ENCODE results near the gene CUZD1. TPM values are rescaled to one million over a fixed set of nuclear protein-coding genes. Genes with fewer than 3 reads are reported as not detected.
A peak's percentile ranks its signal among the peaks of the same experiment; 100 is the strongest.
"Not testable (repeated sequence)": the region's sequence is repeated elsewhere in the genome, so short reads cannot be mapped to it uniquely, and the experiment has no call there.

Gene CUZD1
- polyA plus RNA-seq (ENCODE audit: insufficient read length in 4 of 4) = 1 to 10 TPM; 1.1 to 2.3 (median 1.5) TPM

- DNase-seq (ENCODE audit: low read depth in 4 of 4, low spot score in 3 of 4) = no peak
Observed at GRCh38 chr10:122845783-122846332, at the start of gene CUZD1. CUZD1 (minus strand) TSS chr10:122845857; CDS start chr10:122845843, 14 bp downstream.

GRCh38 chr10:122894261-122894944 is 48.7 kb upstream of the CUZD1 start:
- no peak for DNase-seq (ENCODE audit: low read depth in 4 of 4, low spot score in 3 of 4)

GRCh38 chr10:122884166-122884565 is 38.5 kb upstream of the CUZD1 start:
- no peak for DNase-seq (ENCODE audit: low read depth in 4 of 4, low spot score in 3 of 4)

GRCh38 chr10:122882766-122883165 is 37.1 kb upstream of the CUZD1 start:
- DNase-seq (ENCODE audit: low read depth in 4 of 4, low spot score in 3 of 4) = no peak

- DNase-seq (ENCODE audit: low read depth in 4 of 4, low spot score in 3 of 4) = peak; percentile 94 to 98 (median 96)
Observed at GRCh38 chr10:122879339-122880273, 33.9 kb upstream of the CUZD1 start, which contains the start of gene FAM24B. FAM24B (minus strand) TSS chr10:122879581; CDS start chr10:122850515, 29,066 bp downstream.

DNA sequence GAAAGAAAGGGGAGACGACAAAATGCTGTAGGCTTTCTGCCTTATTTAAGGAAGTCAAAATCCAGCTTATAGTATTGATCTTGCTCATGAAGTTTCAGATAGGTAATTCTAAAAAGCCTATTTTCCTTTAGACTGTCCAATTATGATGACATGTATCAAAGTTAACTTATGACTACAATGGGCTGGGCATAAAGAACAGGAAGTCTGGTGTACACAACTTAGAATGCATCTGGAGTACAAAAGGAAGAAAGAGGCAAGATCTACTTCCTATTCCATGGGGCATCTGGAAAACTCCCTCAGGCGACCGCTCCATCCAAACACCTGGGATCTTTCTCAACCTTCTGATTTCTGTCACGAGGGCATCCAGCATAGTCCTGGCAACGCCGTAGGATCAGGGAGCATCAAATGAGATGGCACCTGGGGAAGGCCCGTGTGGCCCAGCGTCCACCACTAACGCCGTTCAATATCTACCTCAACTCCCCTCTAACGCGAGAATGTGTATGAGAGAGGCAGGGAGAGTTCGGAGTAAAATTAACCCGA is 33.2 kb upstream of the CUZD1 start:
- no peak for DNase-seq (ENCODE audit: low read depth in 4 of 4, low spot score in 3 of 4)

- DNase-seq (ENCODE audit: low read depth in 4 of 4, low spot score in 3 of 4) = no peak
Observed at GRCh38 chr10:122877264-122877663, 31.6 kb upstream of the CUZD1 start.

- DNase-seq (ENCODE audit: low read depth in 4 of 4, low spot score in 3 of 4) = no peak
Observed at GRCh38 chr10:122876467-122876855, 30.8 kb upstream of the CUZD1 start.

GRCh38 chr10:122875843-122876466 is 30.3 kb upstream of the CUZD1 start:
- DNase-seq (ENCODE audit: low read depth in 4 of 4, low spot score in 3 of 4) = no peak

DNA sequence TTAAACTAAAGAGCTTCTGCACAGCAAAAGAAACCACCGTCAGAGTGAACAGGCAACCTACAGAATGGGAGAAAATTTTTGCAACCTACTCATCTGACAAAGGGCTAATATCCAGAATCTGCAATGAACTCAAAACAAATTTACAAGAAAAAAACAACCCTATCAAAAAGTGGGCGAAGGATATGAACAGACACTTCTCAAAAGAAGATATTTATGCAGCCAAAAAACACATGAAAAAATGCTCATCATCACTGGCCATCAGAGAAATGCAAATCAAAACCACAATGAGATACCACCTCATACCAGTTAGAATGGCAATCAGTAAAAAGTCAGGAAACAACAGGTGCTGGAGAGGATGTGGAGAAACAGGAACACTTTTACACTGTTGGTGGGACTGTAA is 26.3 kb upstream of the CUZD1 start:
- DNase-seq (ENCODE audit: low read depth in 4 of 4, low spot score in 3 of 4) = not testable (repeated sequence)

GRCh38 chr10:122868768-122869167 is 23.1 kb upstream of the CUZD1 start:
- not testable (repeated sequence) for DNase-seq (ENCODE audit: low read depth in 4 of 4, low spot score in 3 of 4)

DNA sequence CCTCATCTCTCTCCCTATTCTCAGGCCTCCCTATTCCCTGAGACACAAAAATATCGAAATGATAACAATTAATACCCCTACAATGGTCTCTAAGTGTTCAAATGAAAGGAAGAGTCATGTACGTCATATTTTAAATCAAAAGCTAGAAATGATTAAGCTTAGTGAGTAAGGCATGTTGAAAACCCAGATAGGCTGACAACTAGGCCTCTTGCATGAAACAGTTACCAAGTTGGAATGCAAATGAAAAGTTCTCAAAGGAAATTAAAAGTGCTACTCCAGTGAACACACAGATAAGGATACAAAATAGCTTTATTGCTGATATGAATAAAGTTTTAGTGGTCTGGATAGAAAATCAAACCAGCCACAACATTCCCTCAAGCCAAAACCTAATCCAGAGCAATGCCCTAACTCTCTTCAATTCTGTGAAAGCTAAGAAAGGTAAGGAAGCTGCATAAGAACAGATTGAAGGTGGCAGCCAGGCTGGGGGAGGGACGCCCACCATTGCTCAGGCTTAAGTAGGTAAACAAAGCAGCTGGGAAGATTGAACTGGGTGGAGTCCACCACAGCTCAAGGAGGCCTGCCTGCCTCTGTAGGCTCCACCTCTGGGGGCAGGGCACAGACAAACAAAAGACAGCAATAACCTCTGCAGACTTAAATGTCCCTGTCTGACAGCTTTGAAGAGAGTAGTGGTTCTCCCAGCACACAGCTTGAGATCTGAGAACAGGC is 21.3 kb upstream of the CUZD1 start:
- DNase-seq (ENCODE audit: low read depth in 4 of 4, low spot score in 3 of 4) = not testable (repeated sequence)

- DNase-seq (ENCODE audit: low read depth in 4 of 4, low spot score in 3 of 4) = no peak
Observed at GRCh38 chr10:122864901-122865300, 19.2 kb upstream of the CUZD1 start.

DNA sequence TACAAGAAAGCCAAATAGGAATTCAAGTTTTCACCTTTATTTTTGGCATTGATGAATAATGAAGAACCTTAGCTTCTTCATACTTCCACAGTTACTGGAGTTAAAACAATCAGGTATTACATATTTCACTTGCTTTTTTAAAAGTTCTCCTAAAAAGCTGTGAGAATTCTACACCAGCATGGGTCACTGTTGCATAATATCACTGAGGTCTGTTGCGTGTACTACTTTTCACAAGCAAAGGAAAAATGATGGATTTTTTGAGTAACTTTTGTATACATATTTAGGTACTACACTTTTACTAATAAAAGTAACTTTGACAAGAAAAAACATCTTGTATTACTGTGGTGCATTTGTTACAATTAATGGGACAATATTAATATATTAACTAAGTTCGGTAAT is 18.5 kb upstream of the CUZD1 start:
- DNase-seq (ENCODE audit: low read depth in 4 of 4, low spot score in 3 of 4) = no peak

DNA sequence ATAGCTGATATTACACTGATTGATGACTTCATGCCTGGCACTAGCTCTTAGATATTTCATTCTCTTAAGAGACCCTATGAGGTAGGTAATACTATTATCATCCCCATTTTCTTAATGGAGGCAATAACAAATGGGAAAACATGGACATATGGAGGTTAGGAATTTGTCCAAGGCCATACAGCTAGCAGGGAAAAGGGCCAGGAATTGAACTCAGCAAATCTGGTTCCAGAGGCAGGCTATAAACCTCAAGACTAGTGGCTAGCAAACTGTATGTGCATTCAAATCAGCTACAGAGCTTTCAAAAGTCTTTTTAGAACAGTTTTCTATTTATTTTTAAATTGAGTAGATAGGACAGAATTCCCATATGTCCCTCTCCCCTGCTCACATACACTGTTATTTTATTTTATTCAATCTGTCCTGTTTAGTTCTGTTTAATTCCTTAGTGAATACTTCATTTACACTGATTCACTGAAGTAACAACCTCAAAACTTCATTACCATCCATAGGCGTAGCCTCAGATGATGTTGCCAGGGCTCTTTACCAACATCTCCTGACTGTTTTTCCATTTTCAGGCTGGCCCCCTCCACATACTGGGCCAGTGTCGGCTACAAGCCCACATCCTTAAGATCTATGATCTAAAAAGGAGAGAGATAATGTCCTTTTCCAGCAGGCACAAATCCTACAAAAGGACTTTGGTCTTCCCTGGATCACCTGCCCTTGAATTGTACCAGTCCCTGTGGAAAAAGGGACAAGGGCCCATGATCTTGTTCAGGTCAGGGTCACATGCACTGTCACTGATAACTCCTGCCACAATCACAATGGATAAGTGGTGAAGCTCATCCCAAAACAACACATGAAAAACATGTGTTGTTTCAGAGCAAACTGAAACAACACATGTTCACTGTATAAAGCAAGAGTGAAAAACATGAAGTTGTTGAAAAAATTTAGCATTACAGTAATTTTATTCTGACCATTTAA is 17.8 kb upstream of the CUZD1 start:
- DNase-seq (ENCODE audit: low read depth in 4 of 4, low spot score in 3 of 4) = no peak

GRCh38 chr10:122861711-122862161 is 16.1 kb upstream of the CUZD1 start:
- no peak for DNase-seq (ENCODE audit: low read depth in 4 of 4, low spot score in 3 of 4)

- DNase-seq (ENCODE audit: low read depth in 4 of 4, low spot score in 3 of 4) = no peak
Observed at GRCh38 chr10:122859527-122859926, 13.9 kb upstream of the CUZD1 start.

DNA sequence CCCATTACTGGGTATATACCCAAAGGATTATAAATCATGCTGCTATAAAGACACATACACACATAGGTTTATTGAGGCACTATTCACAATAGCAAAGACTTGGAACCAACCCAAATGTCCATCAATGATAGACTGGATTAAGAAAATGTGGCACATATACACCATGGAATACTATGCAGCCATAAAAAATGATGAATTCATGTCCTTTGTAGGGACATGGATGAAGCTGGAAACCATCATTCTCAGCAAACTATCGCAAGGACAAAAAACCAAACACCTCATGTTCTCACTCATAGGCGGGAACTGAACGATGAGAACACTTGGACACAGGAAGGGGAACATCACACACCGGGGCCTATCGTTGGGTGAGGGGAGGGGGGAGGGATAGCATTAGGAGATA is 12.4 kb upstream of the CUZD1 start:
- DNase-seq (ENCODE audit: low read depth in 4 of 4, low spot score in 3 of 4) = not testable (repeated sequence)

- DNase-seq (ENCODE audit: low read depth in 4 of 4, low spot score in 3 of 4) = no peak
Observed at GRCh38 chr10:122856902-122857301, 11.2 kb upstream of the CUZD1 start.

Measured in right renal pelvis (tissue), 4 donors.